HCT116 (cell line): Measurements from ENCODE around the gene TEKT3. TPM values are rescaled to one million over a fixed set of nuclear protein-coding genes. Genes with fewer than 3 reads are reported as not detected.

Source experiments
- ATAC-seq: fragments of 200-7000 bp; cut with Tn5 transposase; 2 replicates; pipeline ENCODE4 v1.9.1; 2020; ENCODE audit warnings: mild to moderate bottlenecking, moderate library complexity
- BruUV-seq: library from RNA; stranded (reverse); fragments of 400-500 nt; replicated peaks from 2 replicates; lab custom pipeline; 2021; lab: Mats Ljungman, UMichigan
- CTCF ChIA-PET: fragments of 300-600 bp; sonication (Branson Sonifier 250); formaldehyde crosslinking; loops from one replicate; lab custom pipeline; 2021; ENCODE audit warnings: antibody characterized with exemption; lab: Charles Lee
- POLR2A ChIA-PET: fragments of 300-600, 350-600 bp; sonication (Branson Sonifier 250); formaldehyde crosslinking; loops from one replicate; lab custom pipeline; 2021; ENCODE audit warnings: antibody characterized with exemption; lab: Charles Lee
- RAD21 ChIA-PET, 2 experiments: fragments of 300-600 bp; sonication (Branson Sonifier 250); formaldehyde crosslinking; loops; one replicate each; lab custom pipeline; 2023; ENCODE audit warnings: low total read pairs in 2 of 2; ENCODE audit not compliant: uncharacterized antibody in 2 of 2, unreplicated experiment in 2 of 2, low non-redundant PET in 1 of 2; lab: Charles Lee
- DNase-seq: peaks from one replicate; pipeline ENCODE4 v3.0.0-alpha.2; 2010; ENCODE audit warnings: low read depth, low spot score
- H2AFZ ChIP-seq: fragments of 200-600 bp; shearing (Covaris generic), sonication (generic); 2 replicates; pipeline ENCODE4 v1.6.1; 2017; ENCODE audit warnings: low read depth, mixed run types, mixed read lengths, antibody characterized with exemption, low read length; ENCODE audit not compliant: poor library complexity, severe bottlenecking
- H3K27ac ChIP-seq: 2 replicates; pipeline ENCODE4 v1.5.1; 2012; ENCODE audit warnings: low read depth, low read length
- H3K27me3 ChIP-seq: fragments of 200-600 bp; sonication (generic); 2 replicates; pipeline ENCODE4 v1.6.1; 2016; ENCODE audit warnings: mixed run types, low read length, mixed read lengths; ENCODE audit not compliant: insufficient read depth
- H3K36me3 ChIP-seq, 2 experiments: fragments of 200-500 bp in 1 of 2; fragments of 200-600 bp in 1 of 2; sonication (Bioruptor generic) in 1 of 2; sonication (generic) in 1 of 2; 2 replicates each; pipeline versions ENCODE4 v1.5.1 to v1.6.1; 2014 to 2016; ENCODE audit warnings: low read length in 2 of 2, inconsistent platforms in 1 of 2, mixed read lengths in 1 of 2, mixed run types in 1 of 2; ENCODE audit not compliant: insufficient read depth in 2 of 2, control insufficient read depth in 1 of 2
- H3K4me1 ChIP-seq, 2 experiments: fragments of 200-600 bp in 1 of 2; sonication (generic) in 1 of 2; 2 replicates each; pipeline versions ENCODE4 v1.5.1 to v1.6.1; 2012 to 2017; ENCODE audit warnings: low read length in 2 of 2, inconsistent platforms in 1 of 2, mild to moderate bottlenecking in 1 of 2, mixed read lengths in 1 of 2, mixed run types in 1 of 2, moderate library complexity in 1 of 2; ENCODE audit not compliant: insufficient read depth in 2 of 2, control insufficient read depth in 1 of 2
- H3K4me2 ChIP-seq: fragments of 200-600 bp; sonication (generic); 2 replicates; pipeline ENCODE4 v1.6.1; 2017; ENCODE audit warnings: mixed run types, low read length, mixed read lengths
- H3K4me3 ChIP-seq, 2 experiments: fragments of 200-600 bp in 1 of 2; sonication (generic) in 1 of 2; replicated peaks in 1 of 2; 2 replicates each; pipeline ENCODE4 v1.5.1; 2011 to 2016; ENCODE audit warnings: low read length in 2 of 2, control low read depth in 1 of 2, low read depth in 1 of 2, mild to moderate bottlenecking in 1 of 2, mixed read lengths in 1 of 2, mixed run types in 1 of 2
- H3K79me2 ChIP-seq: fragments of 200-600 bp; sonication (generic); 2 replicates; pipeline ENCODE4 v1.6.1; 2017; ENCODE audit warnings: mild to moderate bottlenecking, mixed run types, low read length, moderate library complexity, mixed read lengths; ENCODE audit not compliant: insufficient read depth
- H3K9ac ChIP-seq: fragments of 200-600 bp; sonication (generic); 2 replicates; pipeline ENCODE4 v1.6.1; 2016; ENCODE audit warnings: low read length, mixed read lengths
- H3K9me2 ChIP-seq: fragments of 200-600 bp; sonication (generic), shearing (Covaris generic); 2 replicates; pipeline ENCODE4 v1.6.1; 2017; ENCODE audit warnings: mixed run types, mild to moderate bottlenecking, moderate library complexity; ENCODE audit not compliant: insufficient read depth
- H3K9me3 ChIP-seq, 2 experiments: fragments of 200-500 bp in 1 of 2; fragments of 200-600 bp in 1 of 2; sonication (Bioruptor generic) in 1 of 2; sonication (generic) in 1 of 2; 2 replicates each; pipeline ENCODE4 v1.6.1; 2014 to 2017; ENCODE audit warnings: low read length in 2 of 2, mixed read lengths in 2 of 2, inconsistent platforms in 1 of 2, low read depth in 1 of 2, mild to moderate bottlenecking in 1 of 2, mixed run types in 1 of 2, moderate library complexity in 1 of 2; ENCODE audit not compliant: control insufficient read depth in 1 of 2, insufficient read depth in 1 of 2
- H4K20me1 ChIP-seq: fragments of 200-600 bp; sonication (generic), shearing (Covaris generic); 2 replicates; pipeline ENCODE4 v1.6.1; 2017; ENCODE audit warnings: mixed run types, mild to moderate bottlenecking, moderate library complexity; ENCODE audit not compliant: insufficient read depth
- CBX3 ChIP-seq: IDR thresholded peaks from 2 replicates; pipeline ENCODE4 v1.6.1; 2012; ENCODE audit warnings: low read depth
- EGR1 ChIP-seq: IDR thresholded peaks from 2 replicates; pipeline ENCODE4 v1.6.1; 2012; ENCODE audit warnings: low read depth
- ELF1 ChIP-seq: IDR thresholded peaks from 2 replicates; pipeline ENCODE4 v1.6.1; 2012; ENCODE audit warnings: low read depth, borderline replicate concordance
- FOSL1 ChIP-seq: IDR thresholded peaks from 2 replicates; pipeline ENCODE4 v1.6.1; 2012; ENCODE audit warnings: low read depth
- RAD21 ChIP-seq: IDR thresholded peaks from 2 replicates; pipeline ENCODE4 v1.6.1; 2012; ENCODE audit warnings: low read depth, mild to moderate bottlenecking
- YY1 ChIP-seq: IDR thresholded peaks from 2 replicates; pipeline ENCODE4 v1.6.1; 2011; ENCODE audit warnings: low read length, low read depth, moderate library complexity, mild to moderate bottlenecking; ENCODE audit not compliant: insufficient replicate concordance; ENCODE audit errors: extremely low read depth
- ZFX ChIP-seq: fragments of 450-650 bp; IDR thresholded peaks from 2 replicates; pipeline ENCODE4 v1.6.1; 2017
- ZNF274 ChIP-seq: fragments of 200-500 bp; sonication (Bioruptor generic); IDR thresholded peaks from 2 replicates; pipeline ENCODE4 v1.6.1; 2014; ENCODE audit warnings: mild to moderate bottlenecking, low read depth, low read length, inconsistent platforms
- intact Hi-C: fragments of 100-400 bp; cut with micrococcal nuclease; formaldehyde crosslinking; loops from 2 replicates; pipeline ENCODE4 v1.10.0; 2022
- total RNA-seq: library from RNA; stranded (reverse); gene quantifications from one replicate; pipeline ENCODE4 v1.2.1, GENCODE V29; 2021; ENCODE audit not compliant: unreplicated experiment
- TF ChIP-seq, protein P1 (sequence below): IDR thresholded peaks from 2 replicates; pipeline ENCODE4 v1.6.1; 2012
- TF ChIP-seq, protein P2 (sequence below): IDR thresholded peaks from 2 replicates; pipeline ENCODE4 v1.6.1; 2012; ENCODE audit warnings: low read depth

The TEKT3 gene
- total RNA-seq, 1 experiment from 2014 or later, result 0.64 TPM

DNA sequence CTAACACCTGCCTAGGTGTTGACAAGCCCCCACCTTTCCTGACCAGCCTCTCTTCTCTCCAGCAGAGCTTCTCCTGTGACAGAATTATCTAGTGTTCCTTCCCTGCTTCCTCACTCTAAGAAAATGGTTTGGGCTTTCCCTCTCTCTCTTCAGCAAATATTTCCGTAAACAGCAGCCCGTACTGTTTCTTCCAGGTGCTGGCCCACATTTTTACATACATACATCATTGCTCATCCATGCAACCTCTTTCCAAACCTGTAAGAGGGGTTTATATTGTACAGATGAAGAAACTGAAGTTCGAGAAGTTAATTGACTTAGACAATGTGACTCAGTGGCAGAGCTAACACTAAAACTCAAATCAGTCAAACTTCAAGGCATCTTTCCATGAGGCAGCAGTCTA, 569 bp upstream of the TEKT3 start:
- no peaks in the 10 kb centered on the region for H3K79me2 ChIP-seq
- H3K4me1 ChIP-seq, result no peaks in the 10 kb centered on the region
- DNase-seq (no peak), ATAC-seq (no peak)
- no peaks in the 10 kb centered on the region for H3K36me3 ChIP-seq
- H3K27me3 ChIP-seq, result no peaks in the 10 kb centered on the region
- no peak overlapping the region for H3K9ac ChIP-seq
- CTCF ChIA-PET, result no interaction called here
- no peak overlapping the region for H3K27ac ChIP-seq
- intact Hi-C loops, result no loop called here
- POLR2A ChIA-PET, result no interaction called here
- RAD21 ChIA-PET, result no interaction called here
- no peak overlapping the region for H3K4me2 ChIP-seq
- H3K9me2 ChIP-seq, result no peaks in the 10 kb centered on the region
- no peak overlapping the region for H2AFZ ChIP-seq
- H3K4me3 ChIP-seq, result no peak overlapping the region
- TF ChIP-seq ZFX (no peak), RAD21 (no peak), ELF1 (no peak), CBX3 (no peak), ZNF274 (no peak)
- TF ChIP-seq, all 23 proteins: peak for 0
- no peaks in the 10 kb centered on the region for H4K20me1 ChIP-seq
- no peaks in the 10 kb centered on the region for H3K9me3 ChIP-seq
- BruUV-seq, result no TSS peak

DNA sequence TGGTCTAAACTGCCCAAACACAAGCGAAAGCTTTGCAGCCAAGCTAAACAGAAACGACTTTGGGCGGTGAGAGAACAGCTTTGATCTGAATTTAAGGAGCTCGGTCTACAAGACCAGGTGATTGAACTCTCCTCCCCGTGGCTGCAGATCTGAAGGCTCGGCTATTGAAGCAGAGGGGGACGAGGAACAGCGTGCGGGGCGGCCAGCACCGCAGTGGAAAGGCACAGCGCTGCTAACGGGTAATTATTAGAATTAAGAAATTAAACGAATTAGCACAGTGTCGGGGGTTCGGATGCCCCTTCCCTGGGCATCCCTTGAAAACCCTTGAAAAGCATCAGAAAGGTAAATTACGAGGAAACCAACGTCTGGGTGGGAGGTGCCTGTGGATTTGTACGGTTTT, 431 bp downstream of the TEKT3 start:
- no peak for TF ChIP-seq FOSL1
- TF ChIP-seq ZFX, result no peak
- TF ChIP-seq, protein P1, sequence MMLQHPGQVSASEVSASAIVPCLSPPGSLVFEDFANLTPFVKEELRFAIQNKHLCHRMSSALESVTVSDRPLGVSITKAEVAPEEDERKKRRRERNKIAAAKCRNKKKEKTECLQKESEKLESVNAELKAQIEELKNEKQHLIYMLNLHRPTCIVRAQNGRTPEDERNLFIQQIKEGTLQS, result no peak
- TF ChIP-seq EGR1, result no peak
- TF ChIP-seq, protein P2, sequence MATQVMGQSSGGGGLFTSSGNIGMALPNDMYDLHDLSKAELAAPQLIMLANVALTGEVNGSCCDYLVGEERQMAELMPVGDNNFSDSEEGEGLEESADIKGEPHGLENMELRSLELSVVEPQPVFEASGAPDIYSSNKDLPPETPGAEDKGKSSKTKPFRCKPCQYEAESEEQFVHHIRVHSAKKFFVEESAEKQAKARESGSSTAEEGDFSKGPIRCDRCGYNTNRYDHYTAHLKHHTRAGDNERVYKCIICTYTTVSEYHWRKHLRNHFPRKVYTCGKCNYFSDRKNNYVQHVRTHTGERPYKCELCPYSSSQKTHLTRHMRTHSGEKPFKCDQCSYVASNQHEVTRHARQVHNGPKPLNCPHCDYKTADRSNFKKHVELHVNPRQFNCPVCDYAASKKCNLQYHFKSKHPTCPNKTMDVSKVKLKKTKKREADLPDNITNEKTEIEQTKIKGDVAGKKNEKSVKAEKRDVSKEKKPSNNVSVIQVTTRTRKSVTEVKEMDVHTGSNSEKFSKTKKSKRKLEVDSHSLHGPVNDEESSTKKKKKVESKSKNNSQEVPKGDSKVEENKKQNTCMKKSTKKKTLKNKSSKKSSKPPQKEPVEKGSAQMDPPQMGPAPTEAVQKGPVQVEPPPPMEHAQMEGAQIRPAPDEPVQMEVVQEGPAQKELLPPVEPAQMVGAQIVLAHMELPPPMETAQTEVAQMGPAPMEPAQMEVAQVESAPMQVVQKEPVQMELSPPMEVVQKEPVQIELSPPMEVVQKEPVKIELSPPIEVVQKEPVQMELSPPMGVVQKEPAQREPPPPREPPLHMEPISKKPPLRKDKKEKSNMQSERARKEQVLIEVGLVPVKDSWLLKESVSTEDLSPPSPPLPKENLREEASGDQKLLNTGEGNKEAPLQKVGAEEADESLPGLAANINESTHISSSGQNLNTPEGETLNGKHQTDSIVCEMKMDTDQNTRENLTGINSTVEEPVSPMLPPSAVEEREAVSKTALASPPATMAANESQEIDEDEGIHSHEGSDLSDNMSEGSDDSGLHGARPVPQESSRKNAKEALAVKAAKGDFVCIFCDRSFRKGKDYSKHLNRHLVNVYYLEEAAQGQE, result no peak
- no peak for TF ChIP-seq YY1
- POLR2A ChIA-PET, result no interaction called here
- H3K9me2 ChIP-seq, result no peaks in the 10 kb centered on the region
- no peaks in the 10 kb centered on the region for H3K9me3 ChIP-seq
- no peaks in the 10 kb centered on the region for H3K36me3 ChIP-seq
- H3K4me1 ChIP-seq, result no peaks in the 10 kb centered on the region
- H3K4me2 ChIP-seq, result no peak overlapping the region
- intact Hi-C loops, result no loop called here
- H2AFZ ChIP-seq, result no peak overlapping the region
- no peaks in the 10 kb centered on the region for H4K20me1 ChIP-seq
- H3K27ac ChIP-seq, result no peak overlapping the region
- BruUV-seq, result no TSS peak
- CTCF ChIA-PET, result no interaction called here
- H3K4me3 ChIP-seq, result no peak overlapping the region
- no peak for ATAC-seq
- DNase-seq, result no peak
- RAD21 ChIA-PET, result no interaction called here
- no peaks in the 10 kb centered on the region for H3K79me2 ChIP-seq
- no peak overlapping the region for H3K9ac ChIP-seq
- H3K27me3 ChIP-seq, result no peaks in the 10 kb centered on the region
